ENCODE data around the gene ODC1. TPM values are rescaled to one million over a fixed set of nuclear protein-coding genes. Genes with fewer than 3 reads are reported as not detected.

Gene ODC1
- total RNA-seq, 1 donor from 2014 or later = 111 TPM

GRCh38 chr2:10413503-10413902, 34.6 kb downstream of the ODC1 start:
- DNase-seq = no peak

- DNase-seq = peak; percentile 68
Observed at GRCh38 chr2:10412380-10412779, 35.7 kb downstream of the ODC1 start.

GRCh38 chr2:10411557-10411956, 36.6 kb downstream of the ODC1 start:
- DNase-seq = no peak

- DNase-seq = no peak
Observed at GRCh38 chr2:10410823-10411437, 37.2 kb downstream of the ODC1 start.

- peak; percentile 24 for DNase-seq
Observed at GRCh38 chr2:10410001-10410822, 37.9 kb downstream of the ODC1 start.

GRCh38 chr2:10408649-10409579, 39.2 kb downstream of the ODC1 start:
- peak; percentile 88 for DNase-seq

GRCh38 chr2:10407841-10408648, 40.1 kb downstream of the ODC1 start:
- peak; percentile 62 for DNase-seq

- no peak for DNase-seq
Observed at GRCh38 chr2:10407432-10407831, 40.7 kb downstream of the ODC1 start.

- peak; percentile 44 for DNase-seq
Observed at GRCh38 chr2:10406491-10407188, 41.5 kb downstream of the ODC1 start.

GRCh38 chr2:10406016-10406415, 42.1 kb downstream of the ODC1 start:
- DNase-seq = no peak

GRCh38 chr2:10405448-10405847, 42.7 kb downstream of the ODC1 start:
- DNase-seq = peak; percentile 90

GRCh38 chr2:10404324-10405143, 43.6 kb downstream of the ODC1 start:
- peak; percentile 51 for DNase-seq

- DNase-seq = no peak
Observed at GRCh38 chr2:10402653-10403215, 45.4 kb downstream of the ODC1 start.

- peak; percentile 55 for DNase-seq
Observed at GRCh38 chr2:10402062-10402585, 46.0 kb downstream of the ODC1 start.

- DNase-seq = peak; percentile 62
Observed at GRCh38 chr2:10400978-10401951, 46.9 kb downstream of the ODC1 start.

- peak; percentile 34 for DNase-seq
Observed at GRCh38 chr2:10400568-10400977, 47.6 kb downstream of the ODC1 start.

- DNase-seq = no peak
Observed at GRCh38 chr2:10400002-10400401, 48.1 kb downstream of the ODC1 start.

- DNase-seq = no peak
Observed at GRCh38 chr2:10399358-10399757, 48.8 kb downstream of the ODC1 start.

GRCh38 chr2:10398496-10398895, 49.6 kb downstream of the ODC1 start:
- no peak for DNase-seq

Measured in dermis blood vessel endothelial cell (primary cell).